H9 (cell line): ENCODE measurements around the gene JUP. TPM values are rescaled to one million over a fixed set of nuclear protein-coding genes. Genes with fewer than 3 reads are reported as not detected.

Experiments
- DNase-seq: peaks from one replicate; pipeline ENCODE4 v3.0.0-alpha.2; 2017
- H2AFZ ChIP-seq: one replicate; pipeline ENCODE4 v1.6.1; 2013; ENCODE audit warnings: mild to moderate bottlenecking, low read length, control low read depth, moderate library complexity
- H2AK5ac ChIP-seq: 2 replicates; pipeline ENCODE4 v1.6.1; 2013; ENCODE audit warnings: low read length, control low read depth, mixed read lengths; ENCODE audit not compliant: insufficient read length
- H2BK120ac ChIP-seq: one replicate; pipeline ENCODE4 v1.6.1; 2013; ENCODE audit warnings: low read depth, mild to moderate bottlenecking, low read length, control low read depth, inconsistent platforms; ENCODE audit not compliant: poor library complexity, severe bottlenecking
- H2BK12ac ChIP-seq: 2 replicates; pipeline ENCODE4 v1.6.1; 2013; ENCODE audit warnings: low read length, control low read depth, mixed read lengths, low read depth; ENCODE audit not compliant: insufficient read length
- H2BK15ac ChIP-seq: 2 replicates; pipeline ENCODE4 v1.6.1; 2013; ENCODE audit warnings: low read depth, low read length, control low read depth
- H2BK20ac ChIP-seq: one replicate; pipeline ENCODE4 v1.6.1; 2013; ENCODE audit warnings: low read depth, mild to moderate bottlenecking, low read length, control low read depth, inconsistent platforms; ENCODE audit not compliant: poor library complexity, severe bottlenecking
- H2BK5ac ChIP-seq: 2 replicates; pipeline ENCODE4 v1.6.1; 2013; ENCODE audit warnings: low read length, control low read depth, mixed read lengths; ENCODE audit not compliant: insufficient read length
- H3K14ac ChIP-seq: 2 replicates; pipeline ENCODE4 v1.6.1; 2013; ENCODE audit warnings: low read length, control low read depth; ENCODE audit not compliant: insufficient read depth
- H3K18ac ChIP-seq: 2 replicates; pipeline ENCODE4 v1.6.1; 2013; ENCODE audit warnings: low read depth, mild to moderate bottlenecking, mixed read lengths, low read length, control low read depth; ENCODE audit not compliant: insufficient read length
- H3K23ac ChIP-seq: 2 replicates; pipeline ENCODE4 v1.6.1; 2013; ENCODE audit warnings: low read length, control low read depth, mixed read lengths, low read depth; ENCODE audit not compliant: insufficient read length
- H3K23me2 ChIP-seq: 2 replicates; pipeline ENCODE4 v1.6.1; 2013; ENCODE audit warnings: low read depth, mild to moderate bottlenecking, mixed read lengths, low read length, control low read depth; ENCODE audit not compliant: insufficient read length, poor library complexity, severe bottlenecking
- H3K27ac ChIP-seq: 2 replicates; pipeline ENCODE4 v1.5.1; 2013; ENCODE audit warnings: low read length, control low read depth, mixed read lengths, low read depth; ENCODE audit not compliant: insufficient read length
- H3K27me3 ChIP-seq: 2 replicates; pipeline ENCODE4 v1.6.1; 2013; ENCODE audit warnings: low read length, control low read depth, inconsistent platforms; ENCODE audit not compliant: insufficient read depth
- H3K4ac ChIP-seq: 2 replicates; pipeline ENCODE4 v1.6.1; 2013; ENCODE audit warnings: low read depth, mild to moderate bottlenecking, control low read depth, inconsistent platforms, low read length, moderate library complexity
- H3K4me1 ChIP-seq: 2 replicates; pipeline ENCODE4 v1.6.1; 2013; ENCODE audit warnings: low read length, control low read depth, inconsistent platforms; ENCODE audit not compliant: insufficient read depth
- H3K4me2 ChIP-seq: 2 replicates; pipeline ENCODE4 v1.6.1; 2013; ENCODE audit warnings: low read length, control low read depth, mixed read lengths; ENCODE audit not compliant: insufficient read length, insufficient read depth
- H3K56ac ChIP-seq: 2 replicates; pipeline ENCODE4 v1.6.1; 2013; ENCODE audit warnings: low read depth, mild to moderate bottlenecking, mixed read lengths, low read length, control low read depth; ENCODE audit not compliant: insufficient read length
- H3K79me1 ChIP-seq: 2 replicates; pipeline ENCODE4 v1.6.1; 2013; ENCODE audit warnings: low read depth, mild to moderate bottlenecking, moderate library complexity, low read length, control low read depth, inconsistent platforms; ENCODE audit not compliant: insufficient read depth, poor library complexity, severe bottlenecking
- H3K79me2 ChIP-seq: 2 replicates; pipeline ENCODE4 v1.6.1; 2013; ENCODE audit warnings: low read length, control low read depth, inconsistent platforms; ENCODE audit not compliant: insufficient read depth
- H3K9ac ChIP-seq: 2 replicates; pipeline ENCODE4 v1.6.1; 2013; ENCODE audit warnings: low read length, control low read depth, mixed read lengths; ENCODE audit not compliant: insufficient read length; ENCODE audit errors: extremely low read depth
- H3K9me3 ChIP-seq: one replicate; pipeline ENCODE4 v1.6.1; 2013; ENCODE audit warnings: low read depth, low read length, inconsistent platforms; ENCODE audit not compliant: control insufficient read depth
- H3T11ph ChIP-seq: one replicate; pipeline ENCODE4 v1.6.1; 2013; ENCODE audit warnings: mild to moderate bottlenecking, low read length, control low read depth, inconsistent platforms
- H4K20me1 ChIP-seq: one replicate; pipeline ENCODE4 v1.6.1; 2013; ENCODE audit not compliant: control insufficient read depth, insufficient read length, insufficient read depth
- H4K5ac ChIP-seq: 2 replicates; pipeline ENCODE4 v1.6.1; 2013; ENCODE audit warnings: low read depth, mild to moderate bottlenecking, mixed read lengths, low read length, control low read depth; ENCODE audit not compliant: insufficient read length
- H4K8ac ChIP-seq: replicated peaks from 2 replicates; pipeline ENCODE4 v1.6.1; 2013; ENCODE audit warnings: low read length, control low read depth, mixed read lengths, low read depth; ENCODE audit not compliant: insufficient read length
- H4K91ac ChIP-seq: 2 replicates; pipeline ENCODE4 v1.6.1; 2013; ENCODE audit warnings: low read depth, mild to moderate bottlenecking, moderate library complexity, mixed read lengths, low read length, control low read depth; ENCODE audit not compliant: insufficient read length
- H3K27ac Mint-ChIP-seq, 3 experiments: 2 replicates in 2 of 3; 3 replicates in 1 of 3; pipeline ENCODE4 v1.8.0; 2020 to 2021; ENCODE audit warnings: mixed read lengths in 3 of 3, mild to moderate bottlenecking in 1 of 3, moderate library complexity in 1 of 3
- H3K27me3 Mint-ChIP-seq: 2 replicates; pipeline ENCODE4 v1.8.0; 2021; ENCODE audit warnings: low read depth, mild to moderate bottlenecking, moderate library complexity, mixed read lengths
- H3K36me3 Mint-ChIP-seq, 3 experiments: 2 replicates in 2 of 3; 3 replicates in 1 of 3; pipeline ENCODE4 v1.8.0; 2020 to 2021; ENCODE audit warnings: low read depth in 3 of 3, mixed read lengths in 3 of 3; ENCODE audit not compliant: insufficient read depth in 1 of 3
- H3K4me1 Mint-ChIP-seq, 2 experiments: 2 replicates each; pipeline ENCODE4 v1.8.0; 2020; ENCODE audit warnings: mixed read lengths in 2 of 2
- H3K4me3 Mint-ChIP-seq, 2 experiments: 2 replicates in 1 of 2; 3 replicates in 1 of 2; pipeline ENCODE4 v1.8.0; 2020 to 2021; ENCODE audit warnings: mild to moderate bottlenecking in 2 of 2, mixed read lengths in 2 of 2, moderate library complexity in 1 of 2
- H3K9me3 Mint-ChIP-seq, 2 experiments: 2 replicates in 1 of 2; 3 replicates in 1 of 2; pipeline ENCODE4 v1.8.0; 2020; ENCODE audit warnings: mild to moderate bottlenecking in 2 of 2, mixed read lengths in 2 of 2, moderate library complexity in 1 of 2
- CTCF ChIP-seq: fragments of 200-600 bp; sonication (generic); conservative IDR thresholded peaks from 3 replicates; pipeline ENCODE4 v1.8.0; 2021; ENCODE audit warnings: antibody characterized with exemption, mild to moderate bottlenecking
- WGBS: extraction: QIAGEN DNeasy Blood & Tissue Kit; methylation state at CpG from one replicate; pipeline ENCODE4 v1.1.7; 2013; ENCODE audit warnings: missing lambda C conversion rate, low lambda C conversion rate, mixed read lengths; ENCODE audit not compliant: insufficient read length; ENCODE audit errors: extremely low coverage; 5-methylcytosine and 5-hydroxymethylcytosine counted together
- total RNA-seq: library from RNA; stranded (reverse); gene quantifications from 2 replicates; pipeline ENCODE4 v1.2.1, GENCODE V29; 2021

JUP gene
- total RNA-seq, 1 experiment from 2014 or later: 90.1 TPM

GRCh38 chr17:41785859-41786226 lies 668 bp downstream of the JUP start:
- peak overlapping the region; percentile 98 to 99 (median 98); a peak in 6 of 7 replicates for H3K27ac Mint-ChIP-seq
- H2BK5ac ChIP-seq: no peak overlapping the region
- peak overlapping the region; percentile 77 to 92 for H3K4me3 Mint-ChIP-seq

More at GRCh38 chr17:41785859-41786226, 668 bp downstream of the JUP start:
- Mint-ChIP-seq H3K27me3 (peaks cover 9% of the 10 kb centered on the region), H3K9me3 (no peaks in the 10 kb centered on the region; a peak in 1 of 5 replicates), H3K36me3 (peaks cover 8 to 16% (median 12%) of the 10 kb centered on the region in 3 experiments), H3K4me1 (peaks cover 36 to 50% of the 10 kb centered on the region in 2 experiments)
- Histone ChIP-seq H2BK20ac (no peak overlapping the region), H3K27me3 (no peaks in the 10 kb centered on the region), H4K91ac (no peak overlapping the region), H4K5ac (no peak overlapping the region), H3K79me2 (no peaks in the 10 kb centered on the region; the same call in 1 of the 2 replicates), H3K23ac (no peak overlapping the region), H3K9me3 (no peaks in the 10 kb centered on the region), H3K4me1 (peaks cover 2% of the 10 kb centered on the region; the same call in 1 of the 2 replicates), H2BK120ac (no peak overlapping the region), H3K79me1 (no peaks in the 10 kb centered on the region), H3K18ac (peak overlapping the region; percentile 32), H3K9ac (peak overlapping the region; percentile 35), H4K8ac (no peak overlapping the region), H3K14ac (peak overlapping the region; percentile 82), H2BK15ac (no peak overlapping the region; the same call in 1 of the 2 replicates), H3K4me2 (peak overlapping the region; percentile 57), H2AK5ac (no peak overlapping the region), H4K20me1 (no peaks in the 10 kb centered on the region), H3T11ph (no peak overlapping the region), H3K27ac (no peak overlapping the region), H2AFZ (no peak overlapping the region), H3K4ac (no peak overlapping the region), H3K56ac (no peak overlapping the region), H2BK12ac (no peak overlapping the region), H3K23me2 (peaks cover 8% of the 10 kb centered on the region)
- WGBS: no CpG with 5 or more reads among the region's 22 CpGs
- no peak for TF ChIP-seq CTCF
- peak; percentile 87 for DNase-seq
